Stimulated activated CD4-positive, alpha-beta T cell treated with anti-CD3 and anti-CD28 coated beads, Interleukin-1b, Interleukin-23, amount 100 ng/mL, for 24 hours (primary cell): ENCODE measurements around the gene IL12RB2.
"Not testable (repeated sequence)": the region's sequence is repeated elsewhere in the genome, so short reads cannot be mapped to it uniquely, and the experiment has no call there.

ENCODE experiments used
- DNase-seq, 4 experiments: peaks; one replicate each; pipeline ENCODE4 v3.0.0-alpha.2; 2020; ENCODE audit warnings: low read depth in 4 of 4, low spot score in 1 of 4

Gene IL12RB2

DNA sequence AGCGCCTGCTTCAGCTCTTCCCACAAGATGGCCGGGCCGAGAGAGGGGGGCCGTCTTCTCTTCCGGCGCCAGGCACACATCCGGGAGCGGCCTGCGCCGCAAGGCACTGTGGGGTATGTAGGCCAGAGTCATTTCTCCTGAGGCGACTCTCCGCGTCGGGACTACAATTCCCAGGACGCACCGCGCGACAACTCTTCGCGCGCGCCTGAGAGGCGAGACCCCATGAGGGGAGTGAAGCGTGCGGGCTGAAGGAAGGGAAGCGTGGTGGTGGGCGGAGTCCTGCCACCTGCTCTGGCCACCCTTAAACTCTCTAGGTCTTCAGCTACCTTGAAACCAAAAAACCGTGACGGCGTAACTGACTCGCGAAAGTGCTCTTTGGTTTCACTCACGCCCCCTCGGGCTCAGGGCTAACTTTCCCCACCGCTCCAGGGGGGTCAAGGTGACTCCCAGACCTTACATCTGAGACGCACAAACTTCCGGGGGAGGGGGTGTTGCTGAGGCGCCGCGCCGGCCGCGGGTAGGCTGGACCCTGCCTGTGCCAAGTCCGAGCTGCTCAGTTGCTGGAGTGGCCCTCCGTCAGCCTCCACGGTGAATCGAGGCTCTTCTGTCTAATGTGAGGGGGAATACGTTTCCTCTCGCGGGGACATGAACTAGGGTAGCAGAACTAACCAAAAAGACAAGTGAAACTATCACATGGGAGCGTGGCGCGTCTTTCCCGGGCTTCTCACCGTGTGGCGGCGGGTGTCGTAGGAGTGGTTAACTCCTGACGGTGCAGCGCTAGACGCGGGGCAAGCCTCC, 122.9 kb downstream of the IL12RB2 start, which contains the start of gene SERBP1:
SERBP1 (minus strand) TSS at position 45 of the 798 bp plus-strand sequence. CDS start 102 bp downstream, outside the sequence.
- peak; percentile 79 to 90 (median 86) for DNase-seq

DNA sequence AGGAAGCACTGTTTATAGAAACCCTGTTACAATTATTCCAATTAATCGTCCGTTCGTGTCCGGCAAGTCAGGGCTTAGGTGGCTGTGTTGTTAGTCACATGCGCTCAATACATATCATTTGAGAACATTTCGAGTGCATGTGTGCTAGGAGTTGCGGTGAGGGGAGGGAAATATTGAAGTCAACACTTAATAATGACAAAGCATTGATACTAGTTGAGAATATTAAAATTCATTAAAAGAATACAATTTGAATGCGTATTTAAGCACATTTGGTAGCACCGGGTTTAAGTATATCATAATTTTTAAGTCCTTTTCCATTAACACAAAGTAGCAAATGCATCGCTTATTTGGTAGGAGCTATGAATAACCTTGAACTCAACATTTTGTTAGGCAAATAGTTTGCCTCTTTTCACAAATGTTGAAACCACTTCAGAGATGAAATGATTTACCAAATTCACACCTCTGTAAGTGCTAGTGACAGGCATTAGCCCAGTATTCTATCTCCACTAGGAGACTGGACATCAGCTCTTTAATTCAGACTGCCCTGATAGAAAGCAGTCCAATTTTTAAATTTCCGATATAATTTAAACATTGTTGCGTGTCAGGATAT, 123.6 kb downstream of the IL12RB2 start:
- no peak for DNase-seq

GRCh38 chr1:67431869-67432578, 124.4 kb downstream of the IL12RB2 start:
- no peak for DNase-seq

- no peak for DNase-seq
These were observed 125.1 kb downstream of the IL12RB2 start for GRCh38 chr1:67432745-67433144.

GRCh38 chr1:67433837-67434236, 126.2 kb downstream of the IL12RB2 start:
- no peak for DNase-seq

DNA sequence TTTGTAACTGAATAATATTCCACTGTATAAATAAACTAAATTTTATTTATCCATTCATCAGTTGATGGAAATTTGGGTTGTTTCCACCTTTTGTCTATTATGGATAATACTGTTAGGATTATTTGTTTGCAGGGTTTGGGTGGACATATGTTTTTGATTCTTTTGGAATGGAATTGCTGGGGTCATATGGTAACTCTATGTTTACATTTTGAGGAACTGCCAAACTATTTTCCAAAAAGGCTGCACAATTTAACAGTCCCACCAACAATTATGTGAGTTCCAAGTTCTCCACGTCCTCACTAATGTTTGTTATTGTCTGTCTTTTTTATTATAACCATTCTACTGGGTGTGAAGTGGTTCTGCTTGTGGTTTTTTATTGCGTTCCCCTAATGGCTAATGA, 126.8 kb downstream of the IL12RB2 start:
- no peak for DNase-seq

DNA sequence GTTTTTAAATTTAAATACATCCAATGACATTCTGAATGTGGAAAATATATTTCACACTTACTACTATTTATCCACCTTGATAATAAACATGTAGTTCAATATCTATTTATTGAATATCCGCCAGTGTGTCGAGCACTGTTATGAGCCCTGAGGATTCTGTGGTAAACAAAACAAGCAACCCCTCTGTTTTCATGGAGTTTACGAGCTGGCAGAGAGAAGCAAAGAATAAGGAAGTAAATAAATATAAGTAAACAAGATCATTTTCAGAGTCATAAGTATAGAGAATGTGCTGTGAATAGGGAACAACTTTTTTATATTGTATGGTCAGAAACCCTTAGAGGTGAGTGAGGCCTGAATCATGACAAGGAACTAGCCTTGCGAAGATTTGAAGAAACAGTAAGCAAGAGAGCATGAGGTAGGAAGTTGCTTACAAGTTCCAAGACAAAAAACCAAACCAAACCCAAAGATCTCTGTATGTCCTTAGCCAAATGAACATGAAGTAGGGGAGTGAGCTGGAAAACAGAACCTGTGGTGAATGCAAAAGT, 128.9 kb downstream of the IL12RB2 start:
- DNase-seq = no peak

DNA sequence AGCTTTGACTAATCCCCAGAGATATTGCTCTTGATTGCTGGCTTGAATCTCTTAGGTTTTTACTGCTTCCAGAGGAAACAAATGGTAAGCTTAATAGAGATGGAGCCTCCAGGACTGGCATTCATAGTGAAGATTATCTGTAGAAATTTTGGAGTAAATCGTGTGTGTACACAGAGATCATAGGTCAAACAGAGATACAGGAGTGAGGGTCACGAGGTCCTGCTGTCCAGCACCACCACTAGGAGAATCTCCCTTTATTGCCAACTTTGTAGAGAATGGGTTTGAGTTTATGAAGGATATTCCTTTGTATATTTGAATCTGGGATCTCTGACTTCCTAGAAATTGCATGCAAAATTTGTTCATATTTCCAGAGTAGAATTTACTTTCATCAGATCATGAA, 130.3 kb downstream of the IL12RB2 start:
- DNase-seq = no peak

- no peak for DNase-seq
These were observed 131.8 kb downstream of the IL12RB2 start for GRCh38 chr1:67439277-67440029.

DNA sequence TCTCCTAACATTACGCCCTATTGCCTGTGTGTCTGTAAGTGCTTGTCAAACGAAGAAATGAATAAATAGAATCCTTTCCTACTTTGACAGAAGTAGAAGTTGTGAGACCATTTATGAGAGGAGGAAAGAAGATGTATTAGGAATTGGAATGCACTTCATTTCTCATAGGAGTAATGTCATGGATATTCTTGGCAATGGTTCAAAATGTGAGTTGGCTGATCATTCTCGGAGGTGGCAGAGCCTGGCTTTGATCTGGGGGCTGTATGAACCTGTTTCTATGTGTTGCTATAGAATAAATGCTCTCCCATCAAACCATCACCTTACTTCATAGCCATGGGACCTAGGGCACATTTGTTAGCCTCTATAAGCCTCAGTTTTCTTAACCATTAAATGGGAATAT, 132.7 kb downstream of the IL12RB2 start:
- no peak for DNase-seq

GRCh38 chr1:67441183-67441582, 133.5 kb downstream of the IL12RB2 start:
- DNase-seq = peak in 3 of 4 experiments; percentile 16 to 40 (median 30)

DNA sequence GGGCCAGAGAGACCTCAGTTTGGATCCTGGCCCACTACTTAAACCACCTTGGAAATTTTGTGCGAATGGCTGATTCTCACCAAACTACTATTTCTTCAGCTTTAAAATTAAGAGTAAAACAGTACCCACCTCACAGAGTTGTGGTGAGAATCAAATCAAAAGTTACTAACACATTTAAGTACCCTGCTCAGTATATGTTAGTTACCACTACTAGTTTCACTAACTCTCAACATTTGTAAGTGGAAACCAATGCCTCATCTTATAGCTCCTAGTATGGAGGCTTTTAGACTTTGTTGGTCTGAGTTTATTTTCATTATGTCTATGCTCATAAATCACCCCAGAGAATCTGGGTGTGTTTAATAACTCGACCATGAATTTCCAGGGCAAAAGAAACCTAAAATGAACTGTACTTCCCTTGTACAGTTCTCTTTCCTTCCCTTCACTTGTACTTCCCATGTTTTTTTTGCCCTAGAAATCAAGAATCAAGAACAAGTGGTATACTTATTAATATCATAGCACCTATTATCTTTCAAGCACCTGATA, 134.1 kb downstream of the IL12RB2 start:
- no peak for DNase-seq

GRCh38 chr1:67446014-67446413, 138.3 kb downstream of the IL12RB2 start:
- not testable (repeated sequence) for DNase-seq
